Activated naive CD8-positive, alpha-beta T cell treated with anti-CD3 and anti-CD28 coated beads, Interleukin-2, amount 50 U/mL, for 24 hours (primary cell): ENCODE measurements around the gene MBOAT2.
A peak's percentile ranks its signal among the peaks of the same experiment; 100 is the strongest.
"Not testable (repeated sequence)": the region's sequence is repeated elsewhere in the genome, so short reads cannot be mapped to it uniquely, and the experiment has no call there.

Experiments
- ATAC-seq: fragments of 150-1000 bp; cut with Tn5 transposase; one replicate; pipeline ENCODE4 v1.10.0; 2021
- DNase-seq: peaks from one replicate; pipeline ENCODE4 v3.0.0; 2021
- H3K27ac Mint-ChIP-seq: one replicate; pipeline ENCODE4 v1.8.0; 2021; ENCODE audit warnings: mild to moderate bottlenecking, mixed read lengths
- H3K27me3 Mint-ChIP-seq: one replicate; pipeline ENCODE4 v1.8.0; 2021; ENCODE audit warnings: mixed read lengths
- H3K36me3 Mint-ChIP-seq: one replicate; pipeline ENCODE4 v1.8.0; 2021; ENCODE audit warnings: low read depth, mixed read lengths
- H3K4me1 Mint-ChIP-seq: one replicate; pipeline ENCODE4 v1.8.0; 2021; ENCODE audit warnings: mixed read lengths
- H3K4me3 Mint-ChIP-seq: one replicate; pipeline ENCODE4 v1.8.0; 2021; ENCODE audit warnings: mild to moderate bottlenecking, moderate library complexity, mixed read lengths
- H3K9me3 Mint-ChIP-seq: one replicate; pipeline ENCODE4 v1.8.0; 2021; ENCODE audit warnings: mixed read lengths

Gene MBOAT2

DNA sequence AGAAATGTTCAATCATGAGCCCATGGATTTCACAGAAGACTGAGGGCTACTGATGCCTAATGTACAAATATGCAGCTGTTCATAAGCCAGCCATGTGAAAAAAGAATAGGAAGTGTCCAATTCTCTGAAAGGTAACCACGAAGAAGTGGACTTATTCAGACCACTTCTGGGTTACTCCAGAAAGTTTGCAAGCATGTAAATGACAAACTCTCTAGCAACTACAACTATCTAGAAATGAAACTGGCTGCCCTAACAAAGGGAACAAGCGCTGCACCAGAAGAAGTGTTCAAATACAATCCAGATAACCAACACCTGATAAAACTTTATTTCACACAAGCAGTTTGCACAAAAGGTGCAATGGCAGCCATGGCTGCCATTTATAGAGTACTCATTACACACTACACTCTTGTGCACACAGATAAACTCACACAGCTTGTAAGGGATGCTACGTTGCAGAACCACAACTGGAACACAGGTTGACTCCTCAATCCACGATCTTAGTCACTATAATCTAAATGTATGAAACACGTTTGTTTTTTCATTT lies 13.9 kb downstream of the MBOAT2 start:
- Mint-ChIP-seq H3K36me3 (no peaks in the 10 kb centered on the region), H3K9me3 (no peaks in the 10 kb centered on the region), H3K27ac (no peak overlapping the region), H3K4me1 (peaks cover 7% of the 10 kb centered on the region), H3K27me3 (no peaks in the 10 kb centered on the region), H3K4me3 (no peak overlapping the region)
- ATAC-seq = no peak
- no peak for DNase-seq

DNA sequence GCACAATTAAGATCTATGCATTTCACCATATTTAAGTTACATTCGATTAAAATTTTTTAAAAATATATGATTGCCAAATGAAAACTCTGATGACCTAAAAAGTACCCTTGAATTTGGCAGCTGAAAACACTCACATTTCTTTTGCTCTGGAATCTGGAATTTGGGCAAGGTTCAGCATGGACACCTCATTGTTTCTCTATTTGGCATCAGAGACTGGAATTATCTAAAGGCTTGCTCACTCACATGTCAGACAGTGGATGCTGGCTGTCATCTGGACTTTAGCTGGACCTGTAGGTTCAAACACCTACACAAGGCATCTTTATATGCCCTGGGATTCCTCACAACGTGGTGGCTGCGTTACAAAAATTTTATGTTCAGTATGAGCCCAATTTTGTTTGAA lies 16.1 kb downstream of the MBOAT2 start:
- Mint-ChIP-seq H3K4me1 (peaks cover 10% of the 10 kb centered on the region), H3K4me3 (no peak overlapping the region), H3K27ac (no peak overlapping the region), H3K36me3 (no peaks in the 10 kb centered on the region), H3K9me3 (no peaks in the 10 kb centered on the region), H3K27me3 (no peaks in the 10 kb centered on the region)
- DNase-seq (no peak), ATAC-seq (no peak)

DNA sequence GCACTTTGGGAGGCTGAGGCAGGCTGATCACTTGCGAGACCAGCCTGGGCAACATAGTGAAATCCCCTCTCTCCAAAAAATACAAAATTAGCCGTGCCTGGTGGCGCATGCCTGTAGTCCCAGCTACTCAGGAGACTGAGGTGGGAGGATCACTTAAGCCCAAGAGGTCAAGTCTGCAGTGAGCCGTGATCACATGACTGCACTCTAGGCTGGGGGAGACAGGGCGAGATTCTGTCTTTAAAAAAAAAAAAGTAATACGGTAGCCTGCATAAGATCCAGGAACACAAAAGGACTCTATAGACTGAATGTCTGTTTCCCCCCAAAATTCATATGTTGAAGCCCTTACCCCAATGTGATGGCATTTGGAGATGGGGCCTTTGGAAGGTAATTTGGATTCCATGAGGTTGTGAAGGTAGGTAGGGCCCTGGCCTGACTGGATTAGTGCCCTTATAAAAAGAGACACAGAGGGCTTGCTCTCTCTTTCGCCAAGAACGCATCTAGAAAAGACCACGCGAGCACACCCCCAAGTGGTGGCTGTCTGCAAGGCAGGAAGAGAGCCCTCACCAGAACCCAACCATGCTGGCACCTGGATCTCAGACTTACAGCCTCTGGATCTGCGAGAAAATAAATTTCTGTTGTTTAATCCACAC lies 17.0 kb downstream of the MBOAT2 start:
- peak; percentile 20 for ATAC-seq
- Mint-ChIP-seq H3K36me3 (no peaks in the 10 kb centered on the region), H3K27ac (no peak overlapping the region), H3K27me3 (no peaks in the 10 kb centered on the region), H3K9me3 (no peaks in the 10 kb centered on the region), H3K4me1 (peaks cover 10% of the 10 kb centered on the region), H3K4me3 (no peak overlapping the region)
- peak; percentile 22 for DNase-seq

DNA sequence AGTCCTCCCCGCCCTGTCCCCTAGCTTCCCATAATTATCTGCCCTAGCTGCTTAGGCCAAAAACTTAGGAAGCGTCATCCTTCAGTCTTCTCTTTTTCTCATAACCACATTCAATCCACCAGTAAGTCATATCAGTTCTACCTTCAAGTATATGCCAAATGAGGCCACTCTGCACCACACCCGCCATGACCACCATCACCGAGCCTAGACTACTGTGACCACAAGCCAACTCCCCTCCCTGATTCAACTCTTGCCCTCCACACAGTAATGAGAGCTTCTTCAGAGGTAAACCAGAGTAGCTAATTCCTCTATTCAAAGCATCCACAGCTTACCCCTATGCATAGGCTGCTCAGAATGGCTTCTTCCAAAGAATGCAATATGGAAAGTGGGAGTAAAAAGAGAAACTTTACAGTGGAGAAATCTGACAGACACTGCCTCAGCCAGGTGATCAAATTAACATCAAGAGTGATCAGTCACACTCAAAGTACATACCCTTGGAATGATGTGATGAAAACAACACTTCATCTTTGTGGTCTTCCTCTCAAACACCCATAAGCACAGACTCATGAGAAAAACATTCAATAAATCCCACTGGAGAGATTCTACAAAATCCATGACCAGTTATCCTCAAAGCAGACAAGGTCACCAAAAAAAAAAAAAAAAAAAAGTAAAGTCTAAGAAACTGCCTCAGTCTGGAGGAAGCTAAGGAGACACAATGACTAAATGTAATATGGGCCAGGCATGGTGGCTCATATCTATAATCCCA lies 17.7 kb downstream of the MBOAT2 start:
- peaks cover 10% of the 10 kb centered on the region for H3K4me1 Mint-ChIP-seq
- H3K4me3 Mint-ChIP-seq = no peak overlapping the region
- H3K9me3 Mint-ChIP-seq = no peaks in the 10 kb centered on the region
- ATAC-seq (no peak), DNase-seq (no peak)
- H3K27ac Mint-ChIP-seq = no peak overlapping the region
- H3K27me3 Mint-ChIP-seq = no peaks in the 10 kb centered on the region
- H3K36me3 Mint-ChIP-seq = no peaks in the 10 kb centered on the region

DNA sequence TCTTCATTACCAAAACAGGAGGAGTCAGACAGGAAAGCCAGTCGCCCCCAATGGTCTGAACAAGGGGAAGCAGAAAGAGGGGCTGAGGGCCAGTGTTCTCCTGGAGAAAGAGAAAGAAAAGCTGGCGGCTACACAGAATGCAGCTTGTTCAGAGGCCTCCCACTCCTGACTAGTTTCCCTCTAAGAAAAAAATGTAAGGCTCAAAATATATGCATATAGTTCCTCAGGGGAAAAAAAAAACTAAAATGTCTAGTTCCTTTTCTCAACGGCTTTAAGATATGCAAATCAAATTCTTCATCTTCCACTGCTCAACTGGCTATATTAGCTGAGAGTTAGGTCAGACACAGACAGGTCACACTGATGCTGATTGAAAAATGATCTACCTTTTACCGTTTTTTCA lies 18.6 kb downstream of the MBOAT2 start:
- H3K27ac Mint-ChIP-seq = no peak overlapping the region
- H3K4me3 Mint-ChIP-seq = no peak overlapping the region
- ATAC-seq = no peak

DNA sequence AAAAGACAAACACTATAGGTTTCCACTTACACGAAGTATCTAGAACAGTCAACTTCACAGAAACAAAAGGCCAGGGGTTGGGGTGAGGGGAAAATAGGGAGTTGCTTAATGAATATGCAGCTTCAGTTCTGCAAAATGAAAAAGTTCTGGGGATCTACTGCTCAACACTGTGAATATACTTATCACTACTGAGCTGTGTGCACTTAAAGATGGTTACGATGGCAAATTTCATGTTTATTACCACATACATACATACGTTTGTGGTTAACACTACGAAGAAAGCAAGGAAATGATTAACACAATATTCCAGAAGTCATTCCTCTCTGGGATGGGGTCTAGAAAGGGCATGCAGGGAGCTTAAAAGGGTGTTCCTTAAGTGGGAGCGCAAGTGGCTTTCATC lies 19.3 kb downstream of the MBOAT2 start:
- H3K27me3 Mint-ChIP-seq = no peaks in the 10 kb centered on the region
- ATAC-seq = no peak
- no peaks in the 10 kb centered on the region for H3K36me3 Mint-ChIP-seq
- peaks cover 8% of the 10 kb centered on the region for H3K4me1 Mint-ChIP-seq
- H3K27ac Mint-ChIP-seq = no peak overlapping the region
- H3K4me3 Mint-ChIP-seq = no peak overlapping the region
- no peak for DNase-seq
- H3K9me3 Mint-ChIP-seq = no peaks in the 10 kb centered on the region

More for the DNA sequence above, 18.6 kb downstream of the MBOAT2 start:
- Mint-ChIP-seq H3K27me3 (no peaks in the 10 kb centered on the region), H3K9me3 (no peaks in the 10 kb centered on the region), H3K4me1 (peaks cover 8% of the 10 kb centered on the region), H3K36me3 (no peaks in the 10 kb centered on the region)
- DNase-seq = no peak

DNA sequence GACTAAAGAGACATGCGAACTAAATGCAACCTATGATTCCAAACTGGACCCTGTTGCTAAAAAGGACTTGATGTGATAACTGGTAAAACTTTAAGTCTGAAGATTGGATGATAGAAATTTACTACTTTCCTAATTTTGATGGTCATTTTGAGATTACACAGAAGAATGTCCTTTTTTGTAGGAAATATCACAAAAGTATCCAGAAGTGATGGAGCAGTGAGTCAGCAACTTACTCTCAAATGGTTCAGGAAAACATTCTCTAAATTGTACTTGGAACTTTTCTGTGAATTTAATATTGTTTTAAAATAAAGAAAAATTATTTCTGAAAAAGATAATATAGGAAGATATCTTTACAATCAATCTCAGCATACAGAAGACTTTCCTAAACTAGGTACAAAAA lies 19.9 kb downstream of the MBOAT2 start:
- ATAC-seq (no peak), DNase-seq (no peak)
- Mint-ChIP-seq H3K9me3 (no peaks in the 10 kb centered on the region), H3K36me3 (no peaks in the 10 kb centered on the region), H3K4me3 (no peak overlapping the region), H3K4me1 (peaks cover 8% of the 10 kb centered on the region), H3K27me3 (no peaks in the 10 kb centered on the region), H3K27ac (no peak overlapping the region)

DNA sequence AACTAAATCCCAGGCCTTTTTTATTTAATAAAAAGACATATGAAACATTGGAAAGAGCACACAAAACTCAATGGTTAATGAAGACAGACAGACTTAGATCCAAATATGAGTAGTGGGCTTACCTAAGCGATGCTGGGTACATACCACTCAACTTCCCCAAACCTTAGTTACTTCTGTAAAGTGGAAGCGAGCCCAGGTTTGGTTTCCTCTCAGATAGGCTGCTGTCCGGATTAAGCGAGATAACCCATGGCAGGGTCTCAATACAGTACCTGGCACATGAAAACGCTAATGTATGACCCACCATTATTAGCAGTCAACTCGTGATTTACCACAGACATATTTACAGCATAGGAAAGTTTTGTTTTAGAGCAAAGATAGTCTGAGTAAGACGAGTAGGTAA lies 21.6 kb downstream of the MBOAT2 start:
- H3K27ac Mint-ChIP-seq = no peak overlapping the region
- ATAC-seq (no peak), DNase-seq (no peak)
- H3K9me3 Mint-ChIP-seq = no peaks in the 10 kb centered on the region
- H3K4me1 Mint-ChIP-seq = peaks cover 8% of the 10 kb centered on the region
- no peaks in the 10 kb centered on the region for H3K36me3 Mint-ChIP-seq
- H3K4me3 Mint-ChIP-seq = no peak overlapping the region
- no peaks in the 10 kb centered on the region for H3K27me3 Mint-ChIP-seq

DNA sequence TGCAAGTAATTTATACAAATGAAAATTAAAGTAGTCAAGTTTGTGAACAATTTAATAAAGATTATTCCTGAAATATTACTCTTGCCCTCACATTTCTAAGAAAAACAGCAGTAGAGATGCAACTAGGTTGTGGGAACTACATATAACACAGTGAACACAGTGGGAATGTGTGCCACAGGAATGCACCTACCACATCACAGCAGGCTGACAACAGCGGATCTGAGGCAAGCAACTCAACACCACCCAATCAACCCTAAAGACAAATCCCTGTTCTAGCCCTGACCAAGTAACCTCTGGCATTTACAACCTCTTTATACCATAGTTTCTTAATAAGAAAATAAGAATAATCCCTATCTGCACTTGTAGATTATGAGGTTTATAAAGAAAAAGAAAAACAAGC lies 23.4 kb downstream of the MBOAT2 start:
- DNase-seq (no peak), ATAC-seq (no peak)
- no peak overlapping the region for H3K27ac Mint-ChIP-seq
- H3K9me3 Mint-ChIP-seq = no peaks in the 10 kb centered on the region
- no peak overlapping the region for H3K4me3 Mint-ChIP-seq
- no peaks in the 10 kb centered on the region for H3K36me3 Mint-ChIP-seq
- H3K4me1 Mint-ChIP-seq = peaks cover 3% of the 10 kb centered on the region
- no peaks in the 10 kb centered on the region for H3K27me3 Mint-ChIP-seq

DNA sequence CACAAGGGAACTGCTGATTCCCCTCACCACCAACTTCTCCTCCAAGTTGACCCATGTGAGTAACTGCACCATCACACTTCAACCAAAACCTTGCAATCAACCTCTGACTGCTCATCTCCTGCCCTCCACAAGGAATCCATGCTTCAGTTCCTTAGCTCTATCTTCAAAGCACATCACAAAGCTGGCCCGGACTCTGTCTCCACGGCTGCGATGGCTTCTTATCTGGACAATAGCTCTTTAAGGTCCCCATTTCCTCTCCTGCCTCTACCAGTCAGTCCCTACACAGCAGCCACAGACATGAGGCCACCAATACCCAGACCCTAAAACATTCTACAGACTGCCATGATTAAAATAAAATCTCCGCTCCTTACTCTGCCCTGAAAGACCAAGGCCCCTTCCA lies 25.7 kb downstream of the MBOAT2 start:
- H3K4me3 Mint-ChIP-seq = no peak overlapping the region
- no peaks in the 10 kb centered on the region for H3K4me1 Mint-ChIP-seq
- H3K27ac Mint-ChIP-seq = no peak overlapping the region
- H3K9me3 Mint-ChIP-seq = no peaks in the 10 kb centered on the region
- H3K27me3 Mint-ChIP-seq = no peaks in the 10 kb centered on the region
- no peak for DNase-seq
- H3K36me3 Mint-ChIP-seq = no peaks in the 10 kb centered on the region
- ATAC-seq = no peak

DNA sequence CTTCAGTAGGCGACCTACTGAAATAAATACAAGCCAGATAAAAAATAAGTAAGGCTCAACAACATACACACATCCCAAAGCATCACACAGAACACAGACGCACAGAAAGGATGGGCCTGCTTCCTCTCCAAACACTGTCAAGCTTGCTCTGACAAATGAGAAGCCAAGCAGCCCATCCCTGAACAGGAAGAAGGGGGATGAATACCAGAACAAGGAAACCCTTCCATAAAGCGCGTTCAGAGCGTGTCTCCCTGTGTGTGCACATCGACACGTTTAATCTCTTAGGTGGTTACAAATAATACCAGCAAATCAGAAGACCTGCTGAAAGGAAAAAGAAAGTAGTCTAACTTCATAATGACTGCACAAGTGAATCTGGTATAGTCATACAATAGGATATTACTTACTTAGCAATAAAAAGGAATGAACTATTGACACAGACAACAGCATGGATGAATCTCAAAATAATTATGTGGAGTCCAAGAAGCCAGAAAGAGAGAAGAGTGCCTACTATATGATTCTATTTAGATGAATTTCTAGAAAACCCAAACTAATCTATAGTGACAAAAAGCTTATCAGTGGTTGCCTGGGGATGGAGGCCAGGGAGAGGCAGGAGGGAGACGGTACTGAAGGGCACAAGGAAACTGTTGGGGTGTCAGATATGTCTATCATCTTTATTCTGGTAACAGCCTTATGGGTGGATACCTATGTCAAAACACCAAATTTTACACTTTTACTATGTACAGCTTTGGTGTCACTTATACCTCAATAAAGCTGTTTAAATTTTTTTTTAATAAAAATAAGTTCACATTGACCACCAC lies 26.8 kb downstream of the MBOAT2 start:
- DNase-seq (no peak), ATAC-seq (no peak)
- Mint-ChIP-seq H3K27me3 (no peaks in the 10 kb centered on the region), H3K9me3 (no peaks in the 10 kb centered on the region), H3K27ac (no peak overlapping the region), H3K4me3 (no peak overlapping the region), H3K4me1 (no peaks in the 10 kb centered on the region), H3K36me3 (no peaks in the 10 kb centered on the region)

DNA sequence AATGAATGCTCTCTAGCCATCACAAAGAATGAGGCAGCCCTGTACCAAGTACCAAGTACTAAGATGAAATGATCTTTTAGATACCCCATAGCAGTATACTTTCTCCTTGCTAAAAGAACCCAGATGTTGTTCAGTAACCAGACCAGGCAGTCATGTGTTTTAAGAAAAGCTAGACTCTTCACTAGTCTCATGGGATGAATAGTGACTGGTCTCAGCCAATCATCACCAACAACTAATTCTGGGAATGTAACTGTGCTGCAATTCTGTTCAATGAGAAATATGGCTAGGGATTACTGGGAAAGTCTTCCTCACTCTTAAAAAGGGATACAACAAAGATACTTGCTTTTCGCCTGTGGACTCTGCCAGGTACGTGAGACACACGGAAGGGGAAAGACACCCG lies 29.5 kb downstream of the MBOAT2 start:
- Mint-ChIP-seq H3K27ac (no peak overlapping the region), H3K27me3 (no peaks in the 10 kb centered on the region), H3K4me3 (no peak overlapping the region), H3K36me3 (no peaks in the 10 kb centered on the region), H3K9me3 (no peaks in the 10 kb centered on the region), H3K4me1 (no peaks in the 10 kb centered on the region)
- no peak for ATAC-seq
- DNase-seq = no peak

DNA sequence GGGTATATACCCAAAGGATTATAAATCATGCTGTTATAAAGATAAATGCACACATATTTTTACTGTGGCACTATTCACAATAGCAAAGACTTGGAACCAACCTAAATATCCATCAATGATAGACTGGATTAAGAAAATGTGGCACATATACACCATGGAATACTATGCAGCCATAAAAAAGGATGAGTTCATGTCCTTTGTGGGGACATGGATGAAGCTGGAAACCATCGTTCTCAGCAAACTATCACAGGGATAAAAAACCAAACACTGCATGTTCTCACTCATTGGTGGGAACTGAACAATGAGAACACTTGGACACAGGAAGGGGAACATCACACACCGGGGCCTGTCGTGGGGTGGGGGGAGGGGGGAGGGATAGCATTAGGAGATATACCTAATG lies 30.5 kb downstream of the MBOAT2 start:
- not testable (repeated sequence) for H3K4me1 Mint-ChIP-seq, H3K27ac Mint-ChIP-seq, H3K4me3 Mint-ChIP-seq, ATAC-seq, H3K36me3 Mint-ChIP-seq, DNase-seq, H3K9me3 Mint-ChIP-seq, H3K27me3 Mint-ChIP-seq

DNA sequence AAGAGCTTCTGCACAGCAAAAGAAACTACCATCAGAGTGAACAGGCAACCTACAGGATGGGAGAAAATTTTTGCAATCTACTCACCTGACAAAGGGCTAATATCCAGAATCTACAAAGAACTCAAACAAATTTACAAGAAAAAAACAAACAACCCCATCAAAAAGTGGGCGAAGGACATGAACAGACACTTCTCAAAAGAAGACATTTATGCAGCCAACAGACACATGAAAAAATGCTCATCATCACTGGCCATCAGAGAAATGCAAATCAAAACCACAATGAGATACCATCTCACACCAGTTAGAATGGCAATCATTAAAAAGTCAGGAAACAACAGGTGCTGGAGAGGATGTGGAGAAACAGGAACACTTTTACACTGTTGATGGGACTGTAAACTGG lies 30.9 kb downstream of the MBOAT2 start:
- not testable (repeated sequence) for ATAC-seq, DNase-seq, H3K27me3 Mint-ChIP-seq, H3K36me3 Mint-ChIP-seq, H3K4me1 Mint-ChIP-seq, H3K9me3 Mint-ChIP-seq, H3K4me3 Mint-ChIP-seq, H3K27ac Mint-ChIP-seq

DNA sequence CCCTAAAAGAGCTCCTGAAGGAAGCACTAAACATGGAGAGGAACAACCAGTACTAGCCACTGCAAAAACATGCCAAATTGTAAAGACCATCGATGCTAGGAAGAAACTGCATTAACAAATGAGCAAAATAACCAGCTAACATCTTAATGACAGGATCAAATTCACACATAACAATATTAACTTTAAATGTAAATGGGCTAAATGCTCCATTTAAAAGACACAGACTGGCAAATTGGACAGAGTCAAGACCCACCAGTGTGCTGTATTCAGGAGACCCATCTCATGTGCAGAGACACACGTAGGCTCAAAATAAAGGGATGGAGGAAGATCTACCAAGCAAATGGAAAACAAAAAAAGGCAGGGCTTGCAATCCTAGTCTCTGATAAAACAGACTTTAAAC lies 34.1 kb downstream of the MBOAT2 start:
- not testable (repeated sequence) for ATAC-seq, H3K27ac Mint-ChIP-seq

More for the DNA sequence above, 34.1 kb downstream of the MBOAT2 start:
- not testable (repeated sequence) for H3K4me1 Mint-ChIP-seq, DNase-seq, H3K36me3 Mint-ChIP-seq, H3K9me3 Mint-ChIP-seq, H3K27me3 Mint-ChIP-seq, H3K4me3 Mint-ChIP-seq
